GM21360 (cell line): ENCODE data around the gene TRIM28.
"Not testable (repeated sequence)": the region's sequence is repeated elsewhere in the genome, so short reads cannot be mapped to it uniquely, and the experiment has no call there.

Source experiments
- ATAC-seq: cut with Tn5 transposase; IDR thresholded peaks from one replicate; pipeline ENCODE4 v1.9.1; 2021; ENCODE audit warnings: mild to moderate bottlenecking, moderate library complexity; ENCODE audit not compliant: unreplicated experiment

TRIM28 gene

DNA sequence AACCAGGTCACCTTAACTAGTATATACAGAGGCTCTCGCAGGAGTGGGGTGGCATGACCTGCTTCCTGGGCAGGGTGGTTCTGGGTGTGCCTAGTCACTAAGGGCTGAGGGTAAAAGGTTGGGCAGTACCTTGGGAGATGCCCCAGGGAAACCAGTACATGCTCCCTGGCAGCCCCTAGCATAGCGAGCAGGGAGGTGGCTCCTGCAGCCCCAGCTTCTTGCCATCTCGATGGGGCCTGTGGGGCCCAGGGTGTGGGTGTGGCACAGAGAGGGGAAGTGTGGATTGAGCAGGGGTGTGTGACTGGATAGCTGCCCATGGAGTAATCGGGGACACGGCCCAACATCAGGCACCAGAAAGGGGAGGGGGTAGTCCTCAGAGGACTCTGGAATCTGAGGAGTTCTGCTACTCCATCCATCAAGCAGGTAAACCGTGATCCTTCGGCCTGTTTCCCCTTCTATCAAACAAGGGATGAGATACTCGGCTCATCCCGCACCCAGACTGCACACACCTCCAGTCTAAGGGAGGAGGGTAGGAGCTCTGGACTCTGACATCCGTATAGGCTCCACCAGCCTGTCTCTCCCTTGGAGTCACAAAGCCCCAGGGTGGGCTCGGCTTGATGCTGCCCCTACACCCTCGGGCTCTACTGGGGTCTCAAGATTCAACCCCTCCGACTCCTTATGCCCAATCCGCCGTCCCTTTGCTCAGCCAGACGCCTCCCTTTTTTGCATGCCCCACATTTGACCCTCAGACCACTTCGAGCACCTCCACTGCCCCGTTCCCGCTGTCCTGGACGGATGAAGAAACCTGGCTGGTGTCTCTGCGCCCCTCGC, 25.4 kb upstream of the TRIM28 start:
- no peak for ATAC-seq

DNA sequence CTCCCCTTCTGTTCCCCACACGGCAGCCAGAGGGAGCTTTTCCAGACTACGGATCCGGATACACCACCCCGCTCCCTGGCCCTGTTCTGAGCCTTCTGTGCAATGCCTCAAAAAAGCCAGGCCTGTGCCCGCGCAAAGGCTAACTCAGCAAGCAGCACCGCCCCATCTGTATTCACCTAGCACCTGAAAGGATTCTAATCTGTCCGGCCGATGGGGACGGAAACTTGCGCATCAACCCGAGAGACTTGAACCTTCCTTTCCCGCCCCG, 24.8 kb upstream of the TRIM28 start:
- peak; percentile 4 for ATAC-seq

DNA sequence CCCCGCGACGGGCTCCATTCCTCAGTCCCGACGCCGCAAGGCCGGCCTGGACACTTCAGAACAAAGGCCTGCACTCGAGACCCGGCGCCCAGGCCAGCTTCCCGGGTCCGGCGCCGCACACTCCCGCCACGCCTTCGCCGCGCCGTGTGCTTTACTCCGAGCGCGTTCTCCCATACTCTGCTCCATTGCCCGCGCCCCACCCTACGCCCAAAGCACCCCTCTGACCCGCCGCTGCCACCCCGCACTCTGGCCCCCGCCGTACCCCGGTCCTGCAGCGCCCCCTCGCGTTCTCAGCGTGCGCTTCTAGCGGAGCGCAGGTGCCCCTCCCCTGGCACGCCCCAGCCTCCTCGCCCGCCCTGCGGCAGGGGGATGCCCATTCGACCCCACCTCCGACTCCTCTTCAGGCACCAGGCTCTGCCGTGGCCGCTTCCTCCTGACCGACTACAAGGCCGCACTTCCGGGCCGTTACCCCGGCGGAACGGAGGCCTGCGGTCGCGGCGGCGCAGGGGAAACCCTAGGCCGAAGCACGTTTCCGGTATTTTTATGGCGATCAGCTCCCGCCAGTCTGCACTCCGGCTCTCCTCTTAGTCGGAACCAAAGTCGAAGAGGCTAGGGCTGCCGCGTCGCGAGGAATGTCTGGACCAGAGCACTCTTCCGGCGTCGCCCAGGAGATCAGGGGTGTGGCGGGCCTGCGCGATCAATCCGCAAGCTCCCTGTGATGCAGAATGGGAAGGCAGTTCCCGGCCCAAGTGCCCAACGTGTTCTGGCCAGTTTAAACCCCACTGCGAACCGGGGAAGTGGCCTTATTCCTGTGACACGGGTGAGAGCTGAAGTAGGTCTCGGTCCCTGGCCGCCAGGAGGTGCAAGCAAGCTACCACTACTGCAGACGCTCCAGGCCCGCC, 24.3 kb upstream of the TRIM28 start, which contains the start of gene ZBTB45:
Gene ZBTB45, minus strand, starts transcription at position 456 of the 902 bp plus-strand sequence. CDS start 2,137 bp downstream, outside the sequence.
- ATAC-seq: peak; percentile 62

DNA sequence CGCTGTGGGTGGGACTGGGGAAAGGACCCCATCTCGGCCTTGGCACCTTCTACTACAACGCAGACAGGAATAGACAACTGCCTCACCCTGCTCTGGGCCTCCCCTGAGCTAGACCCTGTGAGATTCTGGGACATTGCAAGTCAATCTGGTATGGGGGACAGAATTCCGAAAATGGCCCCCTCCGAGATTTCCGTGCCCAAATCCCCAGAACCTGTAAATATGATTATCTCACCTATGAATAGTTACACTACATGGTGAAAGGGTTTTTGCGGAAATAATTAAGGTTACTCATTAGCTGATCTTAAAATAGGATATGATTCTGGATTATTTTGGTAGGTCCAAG, 23.6 kb upstream of the TRIM28 start:
- ATAC-seq: no peak

DNA sequence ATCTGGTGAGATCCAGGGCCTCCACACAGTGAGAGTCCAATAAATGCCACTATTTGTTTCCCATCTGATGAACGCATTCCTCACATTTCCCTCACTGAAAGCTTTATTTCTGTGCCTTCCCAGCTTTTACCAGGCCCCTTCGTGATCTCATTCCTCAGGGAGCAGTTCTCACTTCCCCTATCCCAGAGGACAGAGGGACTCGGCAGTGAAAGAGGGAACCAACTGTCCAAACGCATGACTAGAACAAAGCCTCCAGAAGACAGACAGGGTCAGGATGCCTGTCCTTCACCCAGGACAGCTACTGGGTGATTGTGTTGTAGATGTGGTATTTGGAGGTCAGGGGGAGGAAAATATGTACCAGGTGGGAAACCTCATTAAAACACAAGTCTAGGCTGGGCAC, 22.2 kb upstream of the TRIM28 start:
- ATAC-seq: no peak

DNA sequence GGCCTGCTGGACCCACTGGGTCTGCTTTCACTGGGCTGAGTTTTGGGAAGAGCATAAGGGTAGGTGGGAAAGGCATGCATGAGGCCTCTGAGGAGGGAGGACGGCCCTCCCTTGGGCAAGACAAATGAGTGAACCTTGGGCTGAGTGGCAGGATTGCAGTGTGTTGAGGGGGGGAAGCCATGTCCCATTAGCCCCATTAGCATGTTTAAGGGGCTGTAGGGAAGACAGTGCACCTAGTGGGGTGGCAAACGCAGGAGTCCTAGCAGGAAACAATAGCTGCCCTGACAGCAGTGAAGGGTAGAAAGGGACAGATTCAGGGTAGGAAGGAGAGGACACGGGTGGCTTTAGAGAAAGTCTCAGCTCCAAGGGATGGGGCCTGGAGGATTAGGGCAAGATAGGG, 21.2 kb upstream of the TRIM28 start:
- ATAC-seq: no peak

DNA sequence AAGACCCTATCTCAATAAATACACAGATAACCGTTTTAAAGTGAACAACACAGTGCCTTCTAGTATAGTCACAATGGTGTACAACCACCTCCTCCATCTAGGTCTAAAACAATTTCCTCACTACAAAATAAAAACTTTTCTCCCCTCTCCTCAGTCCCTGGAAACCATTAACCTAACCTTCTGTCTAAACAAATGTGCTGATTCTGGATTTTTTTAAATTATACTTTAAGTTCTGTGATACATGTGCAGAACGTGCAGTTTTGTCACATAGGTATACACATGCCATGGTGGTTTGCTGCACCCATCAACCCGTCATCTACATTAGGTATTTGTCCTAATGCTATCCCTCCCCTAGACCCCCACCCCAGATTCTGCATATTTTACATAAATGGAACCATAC, 14.5 kb upstream of the TRIM28 start:
- no peak for ATAC-seq

DNA sequence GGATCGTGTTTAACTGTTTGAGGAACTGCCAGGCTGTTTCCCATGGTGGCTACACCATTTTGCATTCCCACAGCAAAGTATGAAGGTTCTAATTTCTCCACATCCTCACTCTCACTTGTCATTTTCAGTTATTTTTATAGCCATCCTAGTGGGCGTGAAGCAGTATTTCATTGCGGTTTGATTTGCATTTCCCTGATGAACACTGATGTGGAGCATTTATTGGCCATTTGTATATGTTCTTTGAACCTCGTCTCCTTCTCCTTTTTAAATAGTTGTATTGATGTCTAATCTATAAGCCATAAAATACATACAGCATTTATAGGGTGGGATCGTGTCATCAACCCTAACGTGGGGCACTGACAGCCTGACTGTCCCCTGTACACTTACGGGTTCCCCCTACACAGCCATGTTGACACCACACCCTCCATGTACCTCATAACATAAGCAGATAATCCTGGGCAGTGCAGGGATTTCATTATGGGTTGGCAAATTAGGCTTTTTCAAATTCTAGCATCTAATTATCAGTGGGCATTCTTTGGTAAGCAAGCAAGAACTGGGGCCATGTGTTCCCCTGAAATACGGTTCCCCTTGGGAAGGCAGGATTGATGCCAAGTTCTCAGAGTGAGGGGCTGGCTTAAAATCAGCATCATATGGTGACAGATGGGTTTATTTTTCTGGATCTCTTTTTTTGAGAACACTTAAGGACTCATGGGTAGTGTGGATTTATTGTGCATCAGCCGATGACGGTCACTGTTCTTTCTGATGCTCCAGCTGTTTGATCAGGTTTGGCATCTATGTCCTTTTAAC, 12.6 kb upstream of the TRIM28 start:
- ATAC-seq: no peak

DNA sequence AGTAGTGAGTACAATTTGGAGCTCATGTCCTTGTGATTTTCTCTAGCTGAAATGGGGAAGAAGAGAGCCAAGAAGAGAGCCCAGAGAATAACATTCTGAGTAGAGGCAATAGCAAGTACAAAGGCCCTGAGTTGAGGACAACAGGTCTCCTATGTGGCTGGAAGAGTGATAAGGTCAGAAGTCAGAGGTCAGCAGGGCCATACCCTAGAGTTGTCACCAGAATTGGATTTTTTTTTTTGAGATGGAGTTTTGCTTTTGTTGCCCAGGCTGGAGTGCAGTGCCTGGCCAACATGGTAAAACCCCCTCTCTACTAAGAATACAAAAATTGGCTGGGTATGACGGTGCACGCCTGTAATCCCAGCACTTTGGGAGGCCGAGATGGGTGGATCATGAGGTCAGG, 8.0 kb upstream of the TRIM28 start:
- no peak for ATAC-seq

DNA sequence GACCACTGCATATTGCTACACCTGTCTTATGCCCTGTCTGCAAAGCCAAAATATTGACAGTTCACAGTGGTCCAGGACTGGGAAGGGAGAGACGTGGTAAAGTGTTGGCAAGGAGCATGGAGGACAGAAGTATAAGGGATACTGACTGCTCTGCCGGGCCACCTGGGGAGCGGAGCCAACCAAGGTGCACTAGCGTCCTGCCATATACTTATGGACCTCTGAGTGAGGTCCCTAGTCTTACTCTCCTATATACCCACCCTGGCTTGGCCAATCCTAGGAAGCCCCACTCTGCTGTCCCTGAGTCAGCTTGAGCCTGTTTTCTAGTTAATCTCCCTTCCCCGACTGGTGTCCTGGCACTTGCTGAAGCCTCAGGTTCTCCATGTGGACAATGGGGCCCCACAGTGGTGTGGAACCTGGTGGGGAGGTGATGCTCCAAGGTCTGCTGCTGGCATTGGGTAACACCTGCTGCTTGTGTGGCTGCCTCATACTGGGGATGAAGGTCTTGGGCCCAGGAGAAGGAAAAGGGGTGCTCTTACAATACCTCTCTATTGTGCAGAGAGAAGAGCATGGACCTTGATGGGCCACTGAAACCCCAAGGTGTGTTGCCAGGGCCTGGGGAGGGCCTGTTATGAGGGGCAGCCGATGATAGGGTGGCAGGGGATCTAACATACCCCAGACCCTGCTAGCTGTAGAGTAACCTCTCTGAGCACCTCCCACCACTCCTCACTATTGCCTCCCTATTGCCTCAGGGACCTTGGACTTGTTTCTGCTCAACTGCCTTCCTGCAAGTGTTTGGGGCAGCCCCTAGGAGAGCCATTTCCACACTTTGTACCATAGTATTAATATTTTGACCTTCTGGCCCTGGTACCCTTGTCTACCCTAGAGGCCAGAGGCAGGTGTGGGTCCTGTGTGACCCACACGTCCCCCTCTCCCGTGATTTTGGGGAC, 6.7 kb upstream of the TRIM28 start:
- no peak for ATAC-seq

DNA sequence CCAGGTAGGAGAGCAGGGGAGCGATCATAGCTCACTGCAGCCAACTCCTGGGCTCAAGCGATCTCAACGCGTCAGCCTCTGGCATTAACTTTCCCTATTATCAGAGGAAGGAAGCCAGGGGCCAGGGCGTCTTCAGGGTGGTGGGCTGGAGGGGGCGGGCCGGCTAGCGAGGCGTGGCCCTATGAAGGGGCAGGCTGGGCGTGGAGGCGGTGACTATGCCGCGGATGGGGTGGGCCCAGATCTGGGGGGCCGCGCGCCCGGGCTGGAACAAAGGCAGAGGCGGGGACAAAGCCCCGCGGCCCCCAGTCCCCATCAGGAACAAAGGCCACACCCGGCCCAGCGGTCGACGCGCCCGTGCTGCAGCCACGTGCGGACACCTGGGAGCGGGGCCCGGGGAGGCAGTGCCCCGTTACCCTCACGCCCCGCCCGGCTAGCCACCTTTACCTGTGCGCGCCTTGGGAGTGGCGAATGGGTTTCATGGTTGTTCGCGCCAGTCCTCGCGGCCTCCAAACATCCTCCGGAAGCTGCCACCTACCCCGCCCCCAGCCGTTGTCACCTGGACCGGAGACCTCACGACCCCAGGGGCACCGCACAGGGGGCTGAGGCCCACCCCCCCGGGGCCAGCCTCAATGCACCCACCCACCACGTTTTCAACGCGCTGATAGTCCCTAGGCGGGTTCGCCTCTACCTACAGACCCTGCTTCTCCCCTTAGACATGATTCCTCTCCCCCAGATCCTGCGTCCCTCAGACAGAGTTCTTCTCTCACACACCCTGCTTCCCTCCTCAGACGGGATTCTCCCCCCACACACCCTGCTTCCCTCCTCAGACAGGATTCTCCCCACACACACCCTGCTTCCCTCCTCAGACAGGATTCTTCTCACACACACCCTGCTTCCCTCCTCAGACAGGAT, 5.4 kb upstream of the TRIM28 start:
- no peak for ATAC-seq

DNA sequence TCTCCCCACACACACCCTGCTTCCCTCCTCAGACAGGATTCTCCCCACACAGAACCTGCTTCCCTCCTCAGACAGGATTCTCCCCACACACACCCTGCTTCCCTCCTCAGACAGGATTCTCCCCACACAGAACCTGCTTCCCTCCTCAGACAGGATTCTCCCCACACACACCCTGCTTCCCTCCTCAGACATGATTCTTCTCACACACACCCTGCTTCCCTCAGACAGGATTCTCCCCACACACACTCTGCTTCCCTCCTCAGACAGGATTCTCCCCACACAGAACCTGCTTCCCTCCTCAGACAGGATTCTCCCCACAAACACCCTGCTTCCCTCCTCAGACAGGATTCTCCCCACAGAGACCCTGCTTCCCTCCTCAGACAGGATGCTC, 4.7 kb upstream of the TRIM28 start:
- not testable (repeated sequence) for ATAC-seq

DNA sequence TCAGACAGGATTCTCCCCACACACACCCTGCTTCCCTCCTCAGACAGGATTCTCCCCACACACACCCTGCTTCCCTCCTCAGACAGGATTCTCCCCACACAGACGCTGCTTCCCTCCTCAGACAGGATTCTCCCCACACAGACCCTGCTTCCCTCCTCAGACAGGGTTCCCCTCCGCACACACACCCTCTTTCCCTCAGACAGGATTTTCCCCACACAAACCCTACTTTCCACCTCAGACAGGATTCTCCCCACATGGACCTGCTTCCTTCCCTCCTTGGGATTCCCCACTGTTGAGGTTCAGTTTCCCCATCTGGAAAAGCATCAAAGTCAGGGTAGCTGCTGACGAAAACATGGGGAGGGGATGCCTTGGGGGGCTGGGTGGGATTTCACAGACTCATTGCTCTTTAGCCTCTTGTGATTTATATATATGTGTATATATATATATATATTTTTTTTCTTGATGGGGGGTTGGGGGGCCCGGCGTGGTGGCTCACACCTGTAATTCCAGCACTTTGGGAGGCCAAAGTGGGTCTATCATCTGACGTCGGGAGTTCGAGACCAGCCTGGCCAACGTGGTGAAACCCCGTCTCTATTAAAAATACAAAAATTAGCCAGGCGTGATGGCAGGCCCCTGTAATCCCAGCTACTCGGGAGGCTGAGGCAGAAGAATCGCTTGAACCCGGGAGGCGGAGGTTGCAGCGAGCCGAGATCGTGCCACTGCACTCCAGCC, 1.1 kb upstream of the TRIM28 start:
- ATAC-seq: not testable (repeated sequence)

DNA sequence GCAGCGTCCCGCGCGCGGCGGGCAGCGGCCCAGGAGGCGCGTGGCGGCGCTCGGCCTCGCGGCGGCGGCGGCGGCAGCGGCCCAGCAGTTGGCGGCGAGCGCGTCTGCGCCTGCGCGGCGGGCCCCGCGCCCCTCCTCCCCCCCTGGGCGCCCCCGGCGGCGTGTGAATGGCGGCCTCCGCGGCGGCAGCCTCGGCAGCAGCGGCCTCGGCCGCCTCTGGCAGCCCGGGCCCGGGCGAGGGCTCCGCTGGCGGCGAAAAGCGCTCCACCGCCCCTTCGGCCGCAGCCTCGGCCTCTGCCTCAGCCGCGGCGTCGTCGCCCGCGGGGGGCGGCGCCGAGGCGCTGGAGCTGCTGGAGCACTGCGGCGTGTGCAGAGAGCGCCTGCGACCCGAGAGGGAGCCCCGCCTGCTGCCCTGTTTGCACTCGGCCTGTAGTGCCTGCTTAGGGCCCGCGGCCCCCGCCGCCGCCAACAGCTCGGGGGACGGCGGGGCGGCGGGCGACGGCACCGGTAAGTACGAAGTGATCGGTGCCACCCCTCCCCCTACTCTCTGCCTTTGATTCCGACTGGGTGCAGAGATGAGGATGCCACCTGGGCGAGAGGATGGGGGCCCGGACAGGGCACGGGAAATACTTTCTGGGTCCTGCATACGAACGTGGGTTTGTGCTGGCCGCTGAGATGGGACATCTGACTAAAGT, 874 bp downstream of the TRIM28 start:
- peak; percentile 39 for ATAC-seq

DNA sequence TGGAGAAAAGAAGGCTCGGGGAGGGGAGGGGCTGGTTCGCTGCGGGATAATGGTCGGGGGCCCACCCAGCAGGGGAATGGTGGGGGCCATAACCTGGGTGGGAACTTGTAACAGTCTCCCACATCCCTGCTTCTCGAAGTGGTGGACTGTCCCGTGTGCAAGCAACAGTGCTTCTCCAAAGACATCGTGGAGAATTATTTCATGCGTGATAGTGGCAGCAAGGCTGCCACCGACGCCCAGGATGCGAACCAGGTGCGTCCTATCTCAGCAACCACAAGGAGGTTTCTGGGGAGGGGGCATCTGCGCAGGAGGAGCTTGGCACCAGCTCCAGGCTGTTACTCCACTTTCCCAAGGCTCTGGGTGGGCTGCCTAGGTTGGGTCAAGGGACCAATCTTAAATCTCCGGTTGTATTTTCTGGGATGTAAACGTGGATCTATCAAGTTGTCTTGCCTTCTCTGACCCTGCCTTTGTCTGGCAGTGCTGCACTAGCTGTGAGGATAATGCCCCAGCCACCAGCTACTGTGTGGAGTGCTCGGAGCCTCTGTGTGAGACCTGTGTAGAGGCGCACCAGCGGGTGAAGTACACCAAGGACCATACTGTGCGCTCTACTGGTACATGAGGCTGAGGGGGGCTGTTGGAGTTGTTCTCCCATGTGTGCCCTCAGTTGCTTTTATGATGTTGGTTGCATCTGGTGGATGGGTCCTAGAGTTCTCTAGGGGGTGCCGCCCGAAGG, 1.6 kb downstream of the TRIM28 start:
- no peak for ATAC-seq

DNA sequence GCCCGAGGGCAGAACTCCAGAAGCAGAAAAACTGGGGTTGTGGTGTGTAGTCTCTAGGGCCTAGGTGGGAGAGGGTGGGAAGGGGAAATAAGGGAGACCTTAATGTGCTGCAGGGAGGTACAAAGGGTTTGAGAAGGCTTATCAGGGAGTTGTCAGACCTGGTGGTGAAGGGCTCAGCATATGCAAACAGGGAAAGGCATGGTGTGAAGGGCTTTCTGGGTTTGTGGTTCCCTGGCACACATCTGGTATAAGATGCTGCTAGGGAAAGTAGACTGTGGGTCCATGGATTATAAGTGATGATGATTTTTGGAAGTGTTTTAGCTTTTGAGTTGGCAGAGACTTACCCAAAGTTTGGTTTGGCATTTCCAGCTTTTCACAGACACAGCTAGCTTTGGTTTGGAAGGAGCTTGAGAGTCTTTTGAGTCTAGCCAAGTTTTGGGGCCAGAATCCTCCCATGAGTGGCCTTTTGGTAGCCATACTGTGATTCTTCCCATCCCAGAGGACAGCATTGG, 2.2 kb downstream of the TRIM28 start:
- ATAC-seq: no peak
